Middle frontal gyrus (tissue), 1 donor: ENCODE measurements around the gene E2F4.

Experiments
- DNase-seq: peaks from one replicate; pipeline ENCODE4 v3.0.0-alpha.2; 2015; ENCODE audit warnings: low spot score; ENCODE audit errors: extremely low spot score

Gene E2F4

GRCh38 chr16:67191995-67192681 is at the start of gene E2F4:
Gene E2F4, plus strand, starts transcription at chr16:67192155. Its CDS starts 73 bp downstream, at chr16:67192228.
- peak; percentile 90 for DNase-seq

- DNase-seq: no peak
Measured at GRCh38 chr16:67142342-67142741, 49.6 kb upstream of the E2F4 start.

GRCh38 chr16:67144943-67145342 is 47.0 kb upstream of the E2F4 start:
- DNase-seq: no peak

GRCh38 chr16:67145746-67146145 is 46.2 kb upstream of the E2F4 start:
- DNase-seq: no peak

GRCh38 chr16:67146523-67147357 is 45.2 kb upstream of the E2F4 start:
- DNase-seq: no peak

- DNase-seq: no peak
Measured at GRCh38 chr16:67147437-67148140, 44.4 kb upstream of the E2F4 start.

- no peak for DNase-seq
Measured at GRCh38 chr16:67148221-67148620, 43.7 kb upstream of the E2F4 start.

- DNase-seq: no peak
Measured at GRCh38 chr16:67148656-67149275, 43.2 kb upstream of the E2F4 start.

GRCh38 chr16:67149276-67150046 is 42.5 kb upstream of the E2F4 start:
- DNase-seq: no peak

GRCh38 chr16:67150047-67150832 is 41.7 kb upstream of the E2F4 start:
- no peak for DNase-seq

- no peak for DNase-seq
Measured at GRCh38 chr16:67150833-67151396, 41.0 kb upstream of the E2F4 start, which contains the start of gene B3GNT9. Gene B3GNT9, minus strand, starts transcription at chr16:67150998. Its CDS starts 513 bp downstream, at chr16:67150485.

GRCh38 chr16:67151431-67152097 is 40.4 kb upstream of the E2F4 start:
- no peak for DNase-seq

GRCh38 chr16:67154578-67155294 is 37.2 kb upstream of the E2F4 start:
- no peak for DNase-seq

- DNase-seq: peak; percentile 86
Measured at GRCh38 chr16:67155295-67156142, 36.4 kb upstream of the E2F4 start.

- DNase-seq: no peak
Measured at GRCh38 chr16:67156143-67156844, 35.7 kb upstream of the E2F4 start.

GRCh38 chr16:67157106-67157748 is 34.7 kb upstream of the E2F4 start:
- no peak for DNase-seq
